Glutamatergic neuron (in vitro differentiated cells): ENCODE data around the gene IL18RAP. TPM values are rescaled to one million over a fixed set of nuclear protein-coding genes. Genes with fewer than 3 reads are reported as not detected.

Source experiments
- DNase-seq: peaks from one replicate; pipeline ENCODE4 v3.0.0; 2022
- H3K27ac Mint-ChIP-seq: one replicate; pipeline ENCODE4 v1.8.0; 2020; ENCODE audit warnings: mild to moderate bottlenecking, mixed read lengths, inconsistent platforms; ENCODE audit not compliant: unreplicated experiment
- H3K27me3 Mint-ChIP-seq: one replicate; pipeline ENCODE4 v1.8.0; 2020; ENCODE audit warnings: mild to moderate bottlenecking, moderate library complexity, mixed read lengths, inconsistent platforms; ENCODE audit not compliant: unreplicated experiment
- H3K36me3 Mint-ChIP-seq: one replicate; pipeline ENCODE4 v1.8.0; 2020; ENCODE audit warnings: mild to moderate bottlenecking, mixed read lengths, inconsistent platforms; ENCODE audit not compliant: unreplicated experiment
- H3K4me1 Mint-ChIP-seq: one replicate; pipeline ENCODE4 v1.8.0; 2020; ENCODE audit warnings: mild to moderate bottlenecking, low read depth, mixed read lengths, inconsistent platforms; ENCODE audit not compliant: unreplicated experiment
- H3K4me3 Mint-ChIP-seq: one replicate; pipeline ENCODE4 v1.8.0; 2020; ENCODE audit warnings: mild to moderate bottlenecking, mixed read lengths, inconsistent platforms; ENCODE audit not compliant: unreplicated experiment
- H3K9me3 Mint-ChIP-seq: one replicate; pipeline ENCODE4 v1.8.0; 2020; ENCODE audit warnings: mild to moderate bottlenecking, moderate library complexity, mixed read lengths, inconsistent platforms; ENCODE audit not compliant: unreplicated experiment
- total RNA-seq: library from RNA; stranded (reverse); fragmentation: NEBNext Ultra II Directional; extraction: Animal tissue kit (Norgen Biotek cat#: 25700); gene quantifications from one replicate; pipeline ENCODE4 v1.2.1, GENCODE V29; 2021; ENCODE audit not compliant: unreplicated experiment
- TF ChIP-seq, protein P1 (sequence below): fragments of 200-600 bp; sonication (generic); IDR thresholded peaks from one replicate; pipeline ENCODE4 v1.5.0; 2021; ENCODE audit not compliant: partially characterized antibody, unreplicated experiment

Gene IL18RAP
- total RNA-seq, 1 donor from 2014 or later, result not detected

DNA sequence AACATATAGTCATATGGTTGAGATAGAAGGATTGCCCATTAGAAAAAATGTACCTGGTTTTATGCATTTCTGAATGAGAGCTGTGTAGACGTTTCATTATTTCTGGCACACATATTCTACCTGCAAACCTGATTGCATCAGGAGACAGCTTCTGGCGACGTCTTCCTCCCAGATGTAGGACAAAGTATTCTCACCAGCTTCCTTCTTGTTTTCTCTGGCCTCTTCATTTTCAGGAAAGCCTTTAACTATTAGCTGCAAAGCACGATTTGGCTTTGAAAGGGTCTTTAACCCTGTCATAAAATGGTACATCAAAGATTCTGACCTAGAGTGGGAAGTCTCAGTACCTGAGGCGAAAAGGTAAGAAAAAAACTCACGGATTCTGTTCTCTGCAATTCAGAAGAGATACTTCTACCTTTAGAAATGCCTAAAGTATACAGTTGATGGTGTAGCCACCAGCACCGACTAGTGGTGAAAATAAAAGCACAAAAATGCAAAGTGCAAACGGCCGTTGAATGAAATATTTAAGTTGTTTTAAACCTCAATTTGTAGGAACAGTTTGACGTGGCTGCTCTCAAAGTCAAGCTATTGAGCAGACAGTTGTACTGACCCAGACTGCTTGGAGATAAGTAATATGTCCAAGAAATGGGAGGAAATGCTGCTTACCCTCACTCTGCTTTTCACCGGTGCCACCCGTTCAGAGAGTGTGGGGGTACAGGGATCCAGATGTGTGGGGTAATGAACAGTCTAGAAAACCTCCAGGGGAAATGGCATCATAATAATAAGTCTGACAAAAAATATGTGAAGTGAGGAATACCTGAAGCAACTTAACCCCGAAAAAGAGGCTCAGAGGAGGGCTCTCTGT is 20.2 kb downstream of the IL18RAP start:
- H3K36me3 Mint-ChIP-seq, result no peaks in the 10 kb centered on the region
- no peak overlapping the region for H3K27ac Mint-ChIP-seq
- no peak for DNase-seq
- peaks cover 2% of the 10 kb centered on the region for H3K27me3 Mint-ChIP-seq
- H3K4me3 Mint-ChIP-seq, result no peak overlapping the region
- H3K4me1 Mint-ChIP-seq, result no peaks in the 10 kb centered on the region
- peaks cover 2% of the 10 kb centered on the region for H3K9me3 Mint-ChIP-seq
- TF ChIP-seq, protein P1, sequence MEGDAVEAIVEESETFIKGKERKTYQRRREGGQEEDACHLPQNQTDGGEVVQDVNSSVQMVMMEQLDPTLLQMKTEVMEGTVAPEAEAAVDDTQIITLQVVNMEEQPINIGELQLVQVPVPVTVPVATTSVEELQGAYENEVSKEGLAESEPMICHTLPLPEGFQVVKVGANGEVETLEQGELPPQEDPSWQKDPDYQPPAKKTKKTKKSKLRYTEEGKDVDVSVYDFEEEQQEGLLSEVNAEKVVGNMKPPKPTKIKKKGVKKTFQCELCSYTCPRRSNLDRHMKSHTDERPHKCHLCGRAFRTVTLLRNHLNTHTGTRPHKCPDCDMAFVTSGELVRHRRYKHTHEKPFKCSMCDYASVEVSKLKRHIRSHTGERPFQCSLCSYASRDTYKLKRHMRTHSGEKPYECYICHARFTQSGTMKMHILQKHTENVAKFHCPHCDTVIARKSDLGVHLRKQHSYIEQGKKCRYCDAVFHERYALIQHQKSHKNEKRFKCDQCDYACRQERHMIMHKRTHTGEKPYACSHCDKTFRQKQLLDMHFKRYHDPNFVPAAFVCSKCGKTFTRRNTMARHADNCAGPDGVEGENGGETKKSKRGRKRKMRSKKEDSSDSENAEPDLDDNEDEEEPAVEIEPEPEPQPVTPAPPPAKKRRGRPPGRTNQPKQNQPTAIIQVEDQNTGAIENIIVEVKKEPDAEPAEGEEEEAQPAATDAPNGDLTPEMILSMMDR, result peak; percentile 67

DNA sequence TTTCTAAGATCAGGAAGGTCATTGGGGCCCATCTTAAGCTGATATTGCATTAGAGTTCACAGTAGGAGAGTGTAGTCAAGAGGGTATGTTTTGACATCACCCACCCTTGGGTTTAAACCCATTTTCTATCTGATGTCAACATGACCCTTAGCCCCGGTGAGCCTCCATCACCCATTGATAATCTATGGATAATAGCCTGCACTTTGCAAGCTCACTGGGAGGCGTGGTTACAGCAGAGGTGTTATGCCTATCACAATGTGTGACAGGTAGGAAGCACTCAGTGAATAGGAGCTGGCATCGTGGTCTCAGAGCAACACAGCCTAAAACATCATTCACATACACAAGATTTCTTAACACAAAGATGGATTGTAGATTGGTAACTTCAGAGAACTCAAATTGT is 21.3 kb downstream of the IL18RAP start:
- TF ChIP-seq, protein P1, result no peak
- no peak overlapping the region for H3K4me3 Mint-ChIP-seq
- H3K36me3 Mint-ChIP-seq, result no peaks in the 10 kb centered on the region
- H3K27me3 Mint-ChIP-seq, result peaks cover 2% of the 10 kb centered on the region
- H3K4me1 Mint-ChIP-seq, result no peaks in the 10 kb centered on the region
- DNase-seq, result no peak
- no peak overlapping the region for H3K27ac Mint-ChIP-seq
- H3K9me3 Mint-ChIP-seq, result peaks cover 2% of the 10 kb centered on the region

- Mint-ChIP-seq H3K4me1 (no peaks in the 10 kb centered on the region), H3K9me3 (peaks cover 2% of the 10 kb centered on the region), H3K36me3 (no peaks in the 10 kb centered on the region), H3K4me3 (no peak overlapping the region), H3K27me3 (peaks cover 2% of the 10 kb centered on the region), H3K27ac (no peak overlapping the region)
- TF ChIP-seq, protein P1, result no peak
- no peak for DNase-seq
Measured at GRCh38 chr2:102446936-102447335, 24.0 kb downstream of the IL18RAP start.

- Mint-ChIP-seq H3K9me3 (peaks cover 2% of the 10 kb centered on the region), H3K4me1 (no peaks in the 10 kb centered on the region), H3K27ac (no peak overlapping the region), H3K27me3 (no peaks in the 10 kb centered on the region), H3K4me3 (no peak overlapping the region), H3K36me3 (no peaks in the 10 kb centered on the region)
- TF ChIP-seq, protein P1, result peak; percentile 76
- DNase-seq, result peak; percentile 71
Measured at GRCh38 chr2:102449370-102449974, 26.5 kb downstream of the IL18RAP start.

DNA sequence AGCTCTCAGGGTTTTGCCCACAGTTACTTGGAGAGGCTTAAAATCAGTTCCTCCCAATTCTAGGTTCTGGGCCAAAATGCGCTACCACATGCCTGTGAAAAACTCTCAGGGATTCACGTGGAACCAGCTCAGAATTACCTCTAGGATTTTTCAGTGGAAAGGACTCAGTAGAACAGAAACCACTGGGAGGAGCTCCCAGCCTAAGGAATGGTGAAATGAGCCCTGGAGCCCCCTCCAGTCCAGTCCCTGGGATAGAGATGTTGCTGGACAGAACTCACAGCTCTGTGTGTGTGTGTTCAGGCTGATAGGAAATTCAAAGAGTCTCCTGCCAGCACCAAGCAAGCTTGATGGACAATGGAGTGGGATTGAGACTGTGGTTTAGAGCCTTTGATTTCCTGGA is 29.0 kb downstream of the IL18RAP start:
- H3K9me3 Mint-ChIP-seq, result peaks cover 2% of the 10 kb centered on the region
- no peak overlapping the region for H3K27ac Mint-ChIP-seq
- no peak for DNase-seq
- no peaks in the 10 kb centered on the region for H3K4me1 Mint-ChIP-seq
- H3K27me3 Mint-ChIP-seq, result no peaks in the 10 kb centered on the region
- H3K36me3 Mint-ChIP-seq, result no peaks in the 10 kb centered on the region
- TF ChIP-seq, protein P1, result no peak
- H3K4me3 Mint-ChIP-seq, result no peak overlapping the region
